HEK293T (cell line): ENCODE results near the gene LRSAM1.

ENCODE experiments used
- ARNT ChIP-seq: fragments of 450-650 bp; IDR thresholded peaks from 2 replicates; pipeline ENCODE4 v1.6.1; 2017; ENCODE audit warnings: mild to moderate bottlenecking
- BHLHE40 ChIP-seq: fragments of 450-650 bp; IDR thresholded peaks from 2 replicates; pipeline ENCODE4 v1.6.1; 2016; ENCODE audit warnings: mild to moderate bottlenecking, moderate library complexity, borderline replicate concordance
- ELF4 ChIP-seq: fragments of 450-650 bp; IDR thresholded peaks from 2 replicates; pipeline ENCODE4 v1.6.1; 2017; ENCODE audit warnings: antibody characterized with exemption
- FOXA1 ChIP-seq: fragments of 450-650 bp; IDR thresholded peaks from 2 replicates; pipeline ENCODE4 v1.6.1; 2016; ENCODE audit warnings: mild to moderate bottlenecking
- FOXK2 ChIP-seq: fragments of 450-650 bp; IDR thresholded peaks from 2 replicates; pipeline ENCODE4 v1.6.1; 2016; ENCODE audit warnings: mild to moderate bottlenecking
- HDGF ChIP-seq: fragments of 450-650 bp; IDR thresholded peaks from 2 replicates; pipeline ENCODE4 v1.6.1; 2017; ENCODE audit warnings: antibody characterized with exemption, borderline replicate concordance
- LEF1 ChIP-seq: fragments of 450-650 bp; IDR thresholded peaks from 2 replicates; pipeline ENCODE4 v1.6.1; 2017; ENCODE audit warnings: mild to moderate bottlenecking, borderline replicate concordance
- NFRKB ChIP-seq: fragments of 450-650 bp; IDR thresholded peaks from 2 replicates; pipeline ENCODE4 v1.6.1; 2016; ENCODE audit warnings: mild to moderate bottlenecking, moderate library complexity
- PKNOX1 ChIP-seq: fragments of 450-650 bp; IDR thresholded peaks from 2 replicates; pipeline ENCODE4 v1.6.1; 2016
- SP1 ChIP-seq: fragments of 450-650 bp; IDR thresholded peaks from 2 replicates; pipeline ENCODE4 v1.6.1; 2017
- SUZ12 ChIP-seq: fragments of 450-650 bp; IDR thresholded peaks from 2 replicates; pipeline ENCODE4 v1.6.1; 2016; ENCODE audit warnings: mild to moderate bottlenecking
- TARDBP ChIP-seq: fragments of 450-650 bp; IDR thresholded peaks from 2 replicates; pipeline ENCODE4 v1.6.1; 2016
- ZNF384 ChIP-seq: fragments of 450-650 bp; IDR thresholded peaks from 2 replicates; pipeline ENCODE4 v1.6.1; 2016

GRCh38 chr9:127479507-127480081 is 28.3 kb downstream of the LRSAM1 start:
- TF ChIP-seq PKNOX1: no peak
- no peak for TF ChIP-seq HDGF
- no peak for TF ChIP-seq ARNT
- TF ChIP-seq NFRKB: no peak
- TF ChIP-seq BHLHE40: no peak
- TF ChIP-seq SP1: no peak
- TF ChIP-seq FOXA1: no peak
- no peak for TF ChIP-seq TARDBP
- TF ChIP-seq SUZ12: no peak
- no peak for TF ChIP-seq ELF4
- TF ChIP-seq LEF1: no peak
- TF ChIP-seq ZNF384: no peak
- no peak for TF ChIP-seq FOXK2
